ENCODE data around the gene TES. TPM values are rescaled to one million over a fixed set of nuclear protein-coding genes. Genes with fewer than 3 reads are reported as not detected.

Gene TES
- total and polyA plus RNA-seq, 2 of the 13 experiments (the other 11 are each of a cell fraction or from before 2014, with no cell fraction given): 21.6 to 23.0 TPM

DNA sequence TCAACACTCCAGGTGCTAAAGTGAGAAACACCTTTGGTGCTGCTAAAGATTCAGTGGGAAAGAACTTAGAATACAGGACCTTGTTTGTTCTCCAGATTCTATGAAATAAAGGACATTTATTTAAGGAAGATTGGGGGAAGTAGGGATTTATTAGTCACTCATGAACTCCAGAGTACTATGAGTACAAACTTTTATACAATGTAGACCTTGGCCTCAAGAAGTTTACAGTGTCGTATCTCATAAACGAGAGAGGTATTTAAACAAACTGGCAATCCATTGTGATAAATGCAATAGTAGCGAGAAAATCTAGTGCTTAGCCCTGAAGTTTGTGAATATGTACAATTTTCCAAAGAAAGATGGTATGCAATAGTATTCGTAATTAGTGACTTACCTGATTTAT, 59.1 kb downstream of the TES start:
- no TSS peak for BruUV-seq (replicated peaks)
- H2AFZ ChIP-seq (ENCODE audit: low read length): no peak overlapping the region
- no peaks in the 10 kb centered on the region for H3K36me3 ChIP-seq (replicated peaks in 1 of 2; ENCODE audit: control insufficient read depth in 1 of 2, insufficient read depth in 2 of 2, low read length in 2 of 2)
- ATAC-seq (no peak), DNase-seq (ENCODE audit: low spot score) (no peak), FAIRE-seq (no peak)
- no peak overlapping the region for H3K27ac ChIP-seq (ENCODE audit: extremely low read length, insufficient read depth, low read length)
- 15% methylated on average over 4 of the region's 4 CpGs for WGBS (ENCODE audit: low lambda C conversion rate)
- H3K27me3 ChIP-seq (ENCODE audit: control insufficient read depth in 1 of 2, insufficient read depth in 2 of 2, low read length in 2 of 2): no peaks in the 10 kb centered on the region
- ChIA-PET CTCF (ENCODE audit: low intra/inter-chr PET ratio, low total read pairs) (no interaction called here), POLR2A (no interaction called here)
- H3K4me3 ChIP-seq (replicated peaks in 1 of 3; ENCODE audit: insufficient read depth in 1 of 3, low read depth in 2 of 3, low read length in 3 of 3): no peak overlapping the region
- intact Hi-C loops (cut with micrococcal nuclease; ENCODE audit: unreplicated experiment): no loop called here
- in situ Hi-C loops (cut with HindIII; ENCODE audit: extremely low pct_ligation_motif_present, low pct_unique_long_range_greater_than_20kb): no loop called here
- no peak overlapping the region for H3K4me2 ChIP-seq (ENCODE audit: low read depth, low read length)
- no peaks in the 10 kb centered on the region for H3K4me1 ChIP-seq (ENCODE audit: insufficient read depth, low read length)
- H3K9me3 ChIP-seq (ENCODE audit: low read length): no peaks in the 10 kb centered on the region
- no peaks in the 10 kb centered on the region for H3K79me2 ChIP-seq (ENCODE audit: insufficient read depth, low read length)
- no peak overlapping the region for H3K9ac ChIP-seq (ENCODE audit: insufficient read depth, low read depth, low read length)
- H4K20me1 ChIP-seq (ENCODE audit: insufficient read depth, low read length): no peaks in the 10 kb centered on the region
- TF ChIP-seq ATF1 (CRISPR knock-in tag; IDR thresholded peaks at IDR 0.05) (no peak), DMAP1 (CRISPR knock-in tag; IDR thresholded peaks at IDR 0.05) (no peak), HNRNPUL1 (IDR thresholded peaks at IDR 0.05; ENCODE audit: low read depth, low read length) (no peak), ARNT2 (CRISPR knock-in tag; IDR thresholded peaks at IDR 0.05; ENCODE audit: low read depth) (no peak), ZNF30 (CRISPR knock-in tag; IDR thresholded peaks at IDR 0.05) (no peak), ZBTB38 (CRISPR knock-in tag; IDR thresholded peaks at IDR 0.05) (no peak), ZNF629 (CRISPR knock-in tag; conservative IDR thresholded peaks at IDR 0.05) (no peak), SRSF9 (IDR thresholded peaks at IDR 0.05; ENCODE audit: borderline replicate concordance, insufficient read depth, low read depth, low read length, poor library complexity, severe bottlenecking) (no peak), ZSCAN12 (CRISPR knock-in tag; IDR thresholded peaks at IDR 0.05) (no peak), ZNF747 (CRISPR knock-in tag; IDR thresholded peaks at IDR 0.05; ENCODE audit: borderline replicate concordance) (no peak)
- TF ChIP-seq, protein P1, sequence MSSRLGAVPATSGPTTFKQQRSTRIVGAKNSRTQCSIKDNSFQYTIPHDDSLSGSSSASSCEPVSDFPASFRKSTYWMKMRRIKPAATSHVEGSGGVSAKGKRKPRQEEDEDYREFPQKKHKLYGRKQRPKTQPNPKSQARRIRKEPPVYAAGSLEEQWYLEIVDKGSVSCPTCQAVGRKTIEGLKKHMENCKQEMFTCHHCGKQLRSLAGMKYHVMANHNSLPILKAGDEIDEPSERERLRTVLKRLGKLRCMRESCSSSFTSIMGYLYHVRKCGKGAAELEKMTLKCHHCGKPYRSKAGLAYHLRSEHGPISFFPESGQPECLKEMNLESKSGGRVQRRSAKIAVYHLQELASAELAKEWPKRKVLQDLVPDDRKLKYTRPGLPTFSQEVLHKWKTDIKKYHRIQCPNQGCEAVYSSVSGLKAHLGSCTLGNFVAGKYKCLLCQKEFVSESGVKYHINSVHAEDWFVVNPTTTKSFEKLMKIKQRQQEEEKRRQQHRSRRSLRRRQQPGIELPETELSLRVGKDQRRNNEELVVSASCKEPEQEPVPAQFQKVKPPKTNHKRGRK (CRISPR knock-in tag; IDR thresholded peaks at IDR 0.05): no peak
- TF ChIP-seq, protein P2, sequence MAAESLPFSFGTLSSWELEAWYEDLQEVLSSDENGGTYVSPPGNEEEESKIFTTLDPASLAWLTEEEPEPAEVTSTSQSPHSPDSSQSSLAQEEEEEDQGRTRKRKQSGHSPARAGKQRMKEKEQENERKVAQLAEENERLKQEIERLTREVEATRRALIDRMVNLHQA (CRISPR knock-in tag; IDR thresholded peaks at IDR 0.05): no peak
- TF ChIP-seq, protein P3, sequence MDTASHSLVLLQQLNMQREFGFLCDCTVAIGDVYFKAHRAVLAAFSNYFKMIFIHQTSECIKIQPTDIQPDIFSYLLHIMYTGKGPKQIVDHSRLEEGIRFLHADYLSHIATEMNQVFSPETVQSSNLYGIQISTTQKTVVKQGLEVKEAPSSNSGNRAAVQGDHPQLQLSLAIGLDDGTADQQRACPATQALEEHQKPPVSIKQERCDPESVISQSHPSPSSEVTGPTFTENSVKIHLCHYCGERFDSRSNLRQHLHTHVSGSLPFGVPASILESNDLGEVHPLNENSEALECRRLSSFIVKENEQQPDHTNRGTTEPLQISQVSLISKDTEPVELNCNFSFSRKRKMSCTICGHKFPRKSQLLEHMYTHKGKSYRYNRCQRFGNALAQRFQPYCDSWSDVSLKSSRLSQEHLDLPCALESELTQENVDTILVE (CRISPR knock-in tag; IDR thresholded peaks at IDR 0.05): no peak

Measured in HepG2 (cell line).